ENCODE measurements around the gene KCP. TPM values are rescaled to one million over a fixed set of nuclear protein-coding genes. Genes with fewer than 3 reads are reported as not detected.
A peak's percentile ranks its signal among the peaks of the same experiment; 100 is the strongest.

Gene KCP
- total and polyA plus RNA-seq, 2 of the 13 experiments (the other 11 are each of a cell fraction or from before 2014, with no cell fraction given) = 0.37 to 1.0 TPM

DNA sequence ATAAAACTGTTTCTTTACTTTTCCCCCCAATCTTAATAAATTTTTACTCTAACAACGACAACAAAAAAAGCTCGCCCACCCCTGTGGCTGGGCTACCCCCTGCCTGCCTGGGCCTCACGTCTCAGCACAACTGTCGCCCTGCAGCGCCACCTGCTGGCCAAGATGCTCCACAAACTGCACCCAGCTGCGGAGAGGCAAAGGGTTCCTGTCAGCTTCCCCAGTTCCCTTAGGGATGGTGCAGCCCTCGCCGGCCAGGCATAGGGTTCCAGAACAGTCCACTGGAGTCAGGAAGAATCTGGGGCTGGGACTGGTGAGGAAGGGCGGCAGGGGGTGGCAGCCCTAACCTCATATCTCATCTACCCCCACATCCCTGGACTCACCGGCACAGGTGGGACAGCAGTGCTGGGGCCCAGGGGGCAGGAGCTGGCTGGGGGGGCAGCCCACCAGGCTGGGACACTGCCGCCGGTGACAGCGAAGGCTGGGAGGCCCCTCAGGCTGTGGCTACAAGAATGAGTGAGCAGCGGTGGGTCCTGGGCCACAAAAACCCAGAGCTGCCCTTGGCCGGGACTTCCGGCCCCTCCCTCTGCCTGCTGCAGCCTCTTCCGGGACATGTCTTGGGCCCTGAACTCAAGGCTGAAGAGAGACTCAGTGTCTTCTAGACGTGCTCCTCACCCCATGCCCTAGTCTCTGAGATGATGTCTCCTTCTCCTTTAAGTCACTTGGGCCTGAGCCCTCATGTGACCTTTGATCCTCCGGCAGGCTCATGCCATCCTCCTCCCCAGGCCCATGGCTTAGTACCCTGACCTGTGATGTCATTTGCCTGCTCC lies 26.7 kb downstream of the KCP start (continued):
- TF ChIP-seq NRL (CRISPR knock-in tag; IDR thresholded peaks at IDR 0.05; ENCODE audit: borderline replicate concordance) (no peak; the same call in 1 of the 2 replicates), MZF1 (CRISPR knock-in tag; IDR thresholded peaks at IDR 0.05; ENCODE audit: borderline replicate concordance) (no peak), ZNF20 (CRISPR knock-in tag; IDR thresholded peaks at IDR 0.05) (no peak), HES4 (CRISPR knock-in tag; IDR thresholded peaks at IDR 0.05; ENCODE audit: borderline replicate concordance) (no peak), ZC3H13 (CRISPR knock-in tag; IDR thresholded peaks at IDR 0.05) (no peak), AGO2 (optimal IDR thresholded peaks at IDR 0.05; ENCODE audit: low read depth, low read length) (no peak), ZNF713 (CRISPR knock-in tag; IDR thresholded peaks at IDR 0.05) (no peak), ZFYVE20 (CRISPR knock-in tag; IDR thresholded peaks at IDR 0.05; ENCODE audit: borderline replicate concordance, low read depth) (no peak), ADNP (CRISPR knock-in tag; IDR thresholded peaks at IDR 0.05) (no peak), ASH2L (IDR thresholded peaks at IDR 0.05; ENCODE audit: insufficient read length, low read depth, low read length) (no peak), NPAS2 (CRISPR knock-in tag; IDR thresholded peaks at IDR 0.05; ENCODE audit: borderline replicate concordance) (no peak), PTBP1 (IDR thresholded peaks at IDR 0.05; ENCODE audit: low read depth, low read length, poor library complexity, severe bottlenecking) (no peak), ZNF737 (CRISPR knock-in tag; IDR thresholded peaks at IDR 0.05; ENCODE audit: borderline replicate concordance) (no peak), ZNF562 (CRISPR knock-in tag; IDR thresholded peaks at IDR 0.05; ENCODE audit: borderline replicate concordance) (no peak), PHF20 (CRISPR knock-in tag; IDR thresholded peaks at IDR 0.05) (0 out of 2 replicates have a peak, but pooled peaks have one; percentile 13), ZNF878 (CRISPR knock-in tag; IDR thresholded peaks at IDR 0.05) (no peak), KDM5B (CRISPR knock-in tag; IDR thresholded peaks at IDR 0.05; ENCODE audit: borderline replicate concordance) (no peak), EHMT2 (IDR thresholded peaks at IDR 0.05; ENCODE audit: borderline replicate concordance, low read depth, low read length) (no peak), CCAR2 (optimal IDR thresholded peaks at IDR 0.05; ENCODE audit: low read depth, low read length) (no peak), STAG1 (CRISPR knock-in tag; IDR thresholded peaks at IDR 0.05) (peak; percentile 76), EEA1 (CRISPR knock-in tag; IDR thresholded peaks at IDR 0.05; ENCODE audit: borderline replicate concordance) (no peak), ZSCAN25 (CRISPR knock-in tag; IDR thresholded peaks at IDR 0.05) (no peak), GZF1 (CRISPR knock-in tag; IDR thresholded peaks at IDR 0.05) (no peak), ZNF598 (CRISPR knock-in tag; IDR thresholded peaks at IDR 0.05; ENCODE audit: borderline replicate concordance) (no peak)
- TF ChIP-seq, protein P1, sequence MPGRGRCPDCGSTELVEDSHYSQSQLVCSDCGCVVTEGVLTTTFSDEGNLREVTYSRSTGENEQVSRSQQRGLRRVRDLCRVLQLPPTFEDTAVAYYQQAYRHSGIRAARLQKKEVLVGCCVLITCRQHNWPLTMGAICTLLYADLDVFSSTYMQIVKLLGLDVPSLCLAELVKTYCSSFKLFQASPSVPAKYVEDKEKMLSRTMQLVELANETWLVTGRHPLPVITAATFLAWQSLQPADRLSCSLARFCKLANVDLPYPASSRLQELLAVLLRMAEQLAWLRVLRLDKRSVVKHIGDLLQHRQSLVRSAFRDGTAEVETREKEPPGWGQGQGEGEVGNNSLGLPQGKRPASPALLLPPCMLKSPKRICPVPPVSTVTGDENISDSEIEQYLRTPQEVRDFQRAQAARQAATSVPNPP (CRISPR knock-in tag; IDR thresholded peaks at IDR 0.05) = no peak
- TF ChIP-seq, protein P2, sequence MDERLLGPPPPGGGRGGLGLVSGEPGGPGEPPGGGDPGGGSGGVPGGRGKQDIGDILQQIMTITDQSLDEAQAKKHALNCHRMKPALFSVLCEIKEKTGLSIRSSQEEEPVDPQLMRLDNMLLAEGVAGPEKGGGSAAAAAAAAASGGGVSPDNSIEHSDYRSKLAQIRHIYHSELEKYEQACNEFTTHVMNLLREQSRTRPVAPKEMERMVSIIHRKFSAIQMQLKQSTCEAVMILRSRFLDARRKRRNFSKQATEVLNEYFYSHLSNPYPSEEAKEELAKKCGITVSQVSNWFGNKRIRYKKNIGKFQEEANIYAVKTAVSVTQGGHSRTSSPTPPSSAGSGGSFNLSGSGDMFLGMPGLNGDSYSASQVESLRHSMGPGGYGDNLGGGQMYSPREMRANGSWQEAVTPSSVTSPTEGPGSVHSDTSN (CRISPR knock-in tag; IDR thresholded peaks at IDR 0.05) = no peak
- TF ChIP-seq, protein P3, sequence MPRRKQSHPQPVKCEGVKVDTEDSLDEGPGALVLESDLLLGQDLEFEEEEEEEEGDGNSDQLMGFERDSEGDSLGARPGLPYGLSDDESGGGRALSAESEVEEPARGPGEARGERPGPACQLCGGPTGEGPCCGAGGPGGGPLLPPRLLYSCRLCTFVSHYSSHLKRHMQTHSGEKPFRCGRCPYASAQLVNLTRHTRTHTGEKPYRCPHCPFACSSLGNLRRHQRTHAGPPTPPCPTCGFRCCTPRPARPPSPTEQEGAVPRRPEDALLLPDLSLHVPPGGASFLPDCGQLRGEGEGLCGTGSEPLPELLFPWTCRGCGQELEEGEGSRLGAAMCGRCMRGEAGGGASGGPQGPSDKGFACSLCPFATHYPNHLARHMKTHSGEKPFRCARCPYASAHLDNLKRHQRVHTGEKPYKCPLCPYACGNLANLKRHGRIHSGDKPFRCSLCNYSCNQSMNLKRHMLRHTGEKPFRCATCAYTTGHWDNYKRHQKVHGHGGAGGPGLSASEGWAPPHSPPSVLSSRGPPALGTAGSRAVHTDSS (CRISPR knock-in tag; conservative IDR thresholded peaks at IDR 0.05) = no peak
